RWPE2 (cell line): ENCODE results near the gene MLLT6.

Experiments used
- ATAC-seq: fragments of 200-7000 bp; cut with Tn5 transposase; 3 replicates; pipeline ENCODE4 v1.9.1; 2021; ENCODE audit warnings: low read depth
- DNase-seq: peaks from one replicate; pipeline ENCODE4 v3.0.0-alpha.2; 2020; ENCODE audit warnings: low spot score
- H3K27ac ChIP-seq: fragments of 450-650 bp; 2 replicates; pipeline ENCODE4 v1.5.1; 2017; ENCODE audit warnings: mild to moderate bottlenecking; ENCODE audit not compliant: poor library complexity, severe bottlenecking
- H3K27me3 ChIP-seq: fragments of 250-450 bp; sonication (Bioruptor Pico); 2 replicates; pipeline ENCODE4 v1.5.1; 2021; ENCODE audit warnings: mild to moderate bottlenecking, moderate library complexity; ENCODE audit not compliant: insufficient read depth, poor library complexity, severe bottlenecking
- H3K36me3 ChIP-seq: fragments of 250-450 bp; sonication (Bioruptor Pico); 2 replicates; pipeline ENCODE4 v1.5.1; 2020; ENCODE audit warnings: low read depth, mild to moderate bottlenecking, moderate library complexity
- H3K4me1 ChIP-seq: fragments of 250-450 bp; sonication (Bioruptor Pico); 2 replicates; pipeline ENCODE4 v1.5.1; 2021; ENCODE audit warnings: mild to moderate bottlenecking, moderate library complexity; ENCODE audit not compliant: insufficient read depth, poor library complexity, severe bottlenecking
- H3K4me3 ChIP-seq: fragments of 250-450 bp; sonication (Bioruptor Pico); 2 replicates; pipeline ENCODE4 v1.5.1; 2021; ENCODE audit warnings: mild to moderate bottlenecking, moderate library complexity; ENCODE audit not compliant: severe bottlenecking
- H3K9me3 ChIP-seq: fragments of 250-450 bp; sonication (Bioruptor Pico); 2 replicates; pipeline ENCODE4 v1.5.1; 2021; ENCODE audit warnings: mild to moderate bottlenecking, moderate library complexity; ENCODE audit not compliant: severe bottlenecking
- TF ChIP-seq, protein P1 (sequence below): fragments of 450-650 bp; IDR thresholded peaks from one replicate; pipeline ENCODE4 v1.5.1; 2017; ENCODE audit warnings: mild to moderate bottlenecking, moderate library complexity; ENCODE audit not compliant: poor library complexity, severe bottlenecking

The MLLT6 gene

GRCh38 chr17:38676706-38677504, 28.2 kb upstream of the MLLT6 start:
- Histone ChIP-seq H3K27ac (no peak overlapping the region), H3K9me3 (no peaks in the 10 kb centered on the region), H3K4me3 (no peak overlapping the region), H3K36me3 (no peaks in the 10 kb centered on the region), H3K4me1 (no peaks in the 10 kb centered on the region), H3K27me3 (no peaks in the 10 kb centered on the region)
- TF ChIP-seq, protein P1, sequence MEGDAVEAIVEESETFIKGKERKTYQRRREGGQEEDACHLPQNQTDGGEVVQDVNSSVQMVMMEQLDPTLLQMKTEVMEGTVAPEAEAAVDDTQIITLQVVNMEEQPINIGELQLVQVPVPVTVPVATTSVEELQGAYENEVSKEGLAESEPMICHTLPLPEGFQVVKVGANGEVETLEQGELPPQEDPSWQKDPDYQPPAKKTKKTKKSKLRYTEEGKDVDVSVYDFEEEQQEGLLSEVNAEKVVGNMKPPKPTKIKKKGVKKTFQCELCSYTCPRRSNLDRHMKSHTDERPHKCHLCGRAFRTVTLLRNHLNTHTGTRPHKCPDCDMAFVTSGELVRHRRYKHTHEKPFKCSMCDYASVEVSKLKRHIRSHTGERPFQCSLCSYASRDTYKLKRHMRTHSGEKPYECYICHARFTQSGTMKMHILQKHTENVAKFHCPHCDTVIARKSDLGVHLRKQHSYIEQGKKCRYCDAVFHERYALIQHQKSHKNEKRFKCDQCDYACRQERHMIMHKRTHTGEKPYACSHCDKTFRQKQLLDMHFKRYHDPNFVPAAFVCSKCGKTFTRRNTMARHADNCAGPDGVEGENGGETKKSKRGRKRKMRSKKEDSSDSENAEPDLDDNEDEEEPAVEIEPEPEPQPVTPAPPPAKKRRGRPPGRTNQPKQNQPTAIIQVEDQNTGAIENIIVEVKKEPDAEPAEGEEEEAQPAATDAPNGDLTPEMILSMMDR: peak; percentile 94
- ATAC-seq: peak; percentile 62
- no peak for DNase-seq

- H3K4me3 ChIP-seq: no peak overlapping the region
- DNase-seq (no peak), ATAC-seq (no peak)
- H3K9me3 ChIP-seq: no peaks in the 10 kb centered on the region
- no peaks in the 10 kb centered on the region for H3K27me3 ChIP-seq
- TF ChIP-seq, protein P1: no peak
- H3K27ac ChIP-seq: no peak overlapping the region
- H3K4me1 ChIP-seq: no peaks in the 10 kb centered on the region
- no peaks in the 10 kb centered on the region for H3K36me3 ChIP-seq
Measured at GRCh38 chr17:38677819-38678218, 27.3 kb upstream of the MLLT6 start.

DNA sequence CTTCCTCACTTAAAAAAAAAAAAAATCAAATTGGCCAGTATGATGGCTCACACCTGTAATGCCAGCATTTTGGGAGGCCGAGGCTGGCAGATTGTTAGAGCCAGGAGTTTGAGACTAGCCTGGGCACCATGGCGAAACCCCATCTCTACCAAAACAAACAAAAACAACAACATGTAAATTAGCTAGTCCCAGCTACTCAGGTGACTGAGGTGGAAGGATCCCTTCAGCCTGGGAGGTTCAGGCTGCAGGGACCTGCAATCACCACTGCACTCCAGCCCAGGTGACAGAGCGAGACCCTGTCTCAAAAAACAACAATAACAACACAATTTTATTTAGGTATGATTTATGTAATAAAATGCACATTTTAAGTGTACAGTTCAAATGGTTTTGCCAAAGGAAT, 24.0 kb upstream of the MLLT6 start:
- H3K4me1 ChIP-seq: no peaks in the 10 kb centered on the region

DNA sequence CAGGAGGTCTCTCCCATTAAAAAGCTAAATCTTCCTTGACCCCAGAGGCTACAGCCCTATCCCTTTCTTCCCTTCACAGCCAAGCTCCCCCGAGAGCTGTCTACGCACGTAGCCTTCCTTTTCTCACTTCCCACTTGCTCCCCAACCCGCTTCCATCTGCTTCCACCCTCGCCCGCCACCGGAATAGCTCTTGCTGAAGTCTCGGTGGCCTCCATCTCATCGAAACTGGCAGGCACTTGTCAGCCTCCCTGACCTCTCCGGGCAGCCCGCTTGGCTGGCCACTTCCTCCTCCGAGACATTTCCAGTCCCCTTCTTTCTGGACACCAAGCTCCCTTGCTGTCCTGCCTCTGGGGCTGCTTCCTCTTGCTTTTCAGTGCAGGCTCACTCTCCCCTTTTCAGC, 19.6 kb upstream of the MLLT6 start:
- ATAC-seq (no peak), DNase-seq (no peak)
- H3K9me3 ChIP-seq: no peaks in the 10 kb centered on the region
- no peaks in the 10 kb centered on the region for H3K4me1 ChIP-seq
- no peaks in the 10 kb centered on the region for H3K36me3 ChIP-seq
- no peak overlapping the region for H3K27ac ChIP-seq
- no peak overlapping the region for H3K4me3 ChIP-seq
- H3K27me3 ChIP-seq: no peaks in the 10 kb centered on the region
- TF ChIP-seq, protein P1: no peak

More for the DNA sequence above, 24.0 kb upstream of the MLLT6 start:
- Histone ChIP-seq H3K36me3 (no peaks in the 10 kb centered on the region), H3K9me3 (no peaks in the 10 kb centered on the region), H3K4me3 (no peak overlapping the region), H3K27ac (no peak overlapping the region), H3K27me3 (no peaks in the 10 kb centered on the region)
- TF ChIP-seq, protein P1: no peak
- ATAC-seq (no peak), DNase-seq (no peak)

DNA sequence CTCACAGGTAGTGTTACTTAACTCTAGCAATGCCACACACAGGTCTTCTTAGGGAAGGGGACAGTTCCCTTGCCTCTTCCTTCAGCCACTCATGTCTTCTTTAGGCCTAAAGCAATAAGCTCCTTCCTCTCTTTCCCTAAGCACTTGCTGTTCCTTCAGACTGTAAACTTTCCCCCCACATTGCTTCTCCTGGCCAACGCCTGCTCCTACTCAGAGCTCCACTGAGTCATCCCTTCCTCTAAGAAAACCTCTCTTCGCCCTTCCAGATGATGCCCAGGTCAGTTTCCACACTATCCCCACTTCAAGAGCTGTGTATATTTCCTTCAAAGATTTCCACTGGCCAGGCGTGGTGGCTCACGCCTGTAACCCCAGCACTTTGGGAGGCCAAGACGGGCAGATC, 17.8 kb upstream of the MLLT6 start:
- Histone ChIP-seq H3K27ac (no peak overlapping the region), H3K27me3 (no peaks in the 10 kb centered on the region), H3K36me3 (no peaks in the 10 kb centered on the region), H3K9me3 (no peaks in the 10 kb centered on the region), H3K4me3 (no peak overlapping the region), H3K4me1 (no peaks in the 10 kb centered on the region)
- ATAC-seq (peak; percentile 60; the same call in 2 of the 3 replicates), DNase-seq (no peak)
- TF ChIP-seq, protein P1: no peak
